ENCODE results near the gene PTH1R. TPM values are rescaled to one million over a fixed set of nuclear protein-coding genes. Genes with fewer than 3 reads are reported as not detected.

Gene PTH1R
- total RNA-seq, 1 donor from 2014 or later: 36.4 TPM

DNA sequence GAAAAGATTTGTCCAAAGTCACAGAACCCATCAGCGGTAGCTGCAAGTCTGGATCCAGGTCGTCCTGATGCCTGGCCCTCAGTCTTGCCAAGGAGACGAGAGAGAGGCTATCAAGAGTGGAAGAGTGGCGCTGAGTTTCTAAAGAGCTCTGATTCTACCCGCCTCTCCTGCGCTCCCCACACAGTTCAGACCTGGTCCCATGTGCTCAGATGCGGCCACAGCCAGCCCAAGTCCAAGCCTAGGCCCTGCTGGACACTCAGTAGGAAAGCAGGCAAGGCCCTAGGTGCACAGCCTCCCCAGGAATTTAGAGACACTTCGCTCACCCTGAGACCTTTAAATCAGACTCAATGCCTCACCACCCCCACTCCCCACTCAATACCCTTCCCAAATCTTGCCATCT lies 66.7 kb downstream of the PTH1R start:
- H3K4me1 Mint-ChIP-seq: peaks cover 55% of the 10 kb centered on the region
- H3K27me3 Mint-ChIP-seq (ENCODE audit: low read depth): no peaks in the 10 kb centered on the region
- H3K4me3 Mint-ChIP-seq: no peak overlapping the region
- H3K9me3 Mint-ChIP-seq: no peaks in the 10 kb centered on the region
- H3K36me3 Mint-ChIP-seq: peaks cover 20% of the 10 kb centered on the region
- DNase-seq (ENCODE audit: low spot score in 2 of 2, unreplicated experiment in 2 of 2): no peak
- TF ChIP-seq, protein P1, sequence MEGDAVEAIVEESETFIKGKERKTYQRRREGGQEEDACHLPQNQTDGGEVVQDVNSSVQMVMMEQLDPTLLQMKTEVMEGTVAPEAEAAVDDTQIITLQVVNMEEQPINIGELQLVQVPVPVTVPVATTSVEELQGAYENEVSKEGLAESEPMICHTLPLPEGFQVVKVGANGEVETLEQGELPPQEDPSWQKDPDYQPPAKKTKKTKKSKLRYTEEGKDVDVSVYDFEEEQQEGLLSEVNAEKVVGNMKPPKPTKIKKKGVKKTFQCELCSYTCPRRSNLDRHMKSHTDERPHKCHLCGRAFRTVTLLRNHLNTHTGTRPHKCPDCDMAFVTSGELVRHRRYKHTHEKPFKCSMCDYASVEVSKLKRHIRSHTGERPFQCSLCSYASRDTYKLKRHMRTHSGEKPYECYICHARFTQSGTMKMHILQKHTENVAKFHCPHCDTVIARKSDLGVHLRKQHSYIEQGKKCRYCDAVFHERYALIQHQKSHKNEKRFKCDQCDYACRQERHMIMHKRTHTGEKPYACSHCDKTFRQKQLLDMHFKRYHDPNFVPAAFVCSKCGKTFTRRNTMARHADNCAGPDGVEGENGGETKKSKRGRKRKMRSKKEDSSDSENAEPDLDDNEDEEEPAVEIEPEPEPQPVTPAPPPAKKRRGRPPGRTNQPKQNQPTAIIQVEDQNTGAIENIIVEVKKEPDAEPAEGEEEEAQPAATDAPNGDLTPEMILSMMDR (IDR thresholded peaks at IDR 0.05; ENCODE audit: unreplicated experiment): no peak
- no peak overlapping the region for H3K27ac Mint-ChIP-seq

DNA sequence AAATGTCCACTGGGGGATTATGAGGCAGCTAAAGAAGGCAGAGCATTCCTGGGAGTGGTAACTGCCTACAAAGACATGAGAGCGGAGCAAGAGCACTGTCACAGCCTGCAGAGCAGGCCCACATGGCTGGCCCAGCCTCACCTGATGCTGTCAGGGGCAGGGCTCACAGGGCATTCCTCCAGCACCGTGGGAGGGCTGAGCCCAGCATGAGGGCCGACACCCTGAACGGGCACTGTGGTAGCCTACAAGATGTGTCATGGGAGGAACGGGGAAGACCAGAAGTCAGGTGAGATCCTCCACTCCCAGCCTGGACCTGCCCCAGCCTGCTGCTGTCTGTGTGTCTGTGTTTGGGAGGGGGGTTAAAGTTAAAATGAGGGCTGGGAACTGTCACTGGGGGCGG lies 68.9 kb downstream of the PTH1R start:
- H3K27me3 Mint-ChIP-seq (ENCODE audit: low read depth): no peaks in the 10 kb centered on the region
- H3K4me1 Mint-ChIP-seq: peaks cover 60% of the 10 kb centered on the region
- no peaks in the 10 kb centered on the region for H3K9me3 Mint-ChIP-seq
- DNase-seq (ENCODE audit: low spot score in 2 of 2, unreplicated experiment in 2 of 2): no peak
- H3K4me3 Mint-ChIP-seq: no peak overlapping the region
- H3K27ac Mint-ChIP-seq: no peak overlapping the region
- peaks cover 11% of the 10 kb centered on the region for H3K36me3 Mint-ChIP-seq
- TF ChIP-seq, protein P1 (IDR thresholded peaks at IDR 0.05; ENCODE audit: unreplicated experiment): no peak

DNA sequence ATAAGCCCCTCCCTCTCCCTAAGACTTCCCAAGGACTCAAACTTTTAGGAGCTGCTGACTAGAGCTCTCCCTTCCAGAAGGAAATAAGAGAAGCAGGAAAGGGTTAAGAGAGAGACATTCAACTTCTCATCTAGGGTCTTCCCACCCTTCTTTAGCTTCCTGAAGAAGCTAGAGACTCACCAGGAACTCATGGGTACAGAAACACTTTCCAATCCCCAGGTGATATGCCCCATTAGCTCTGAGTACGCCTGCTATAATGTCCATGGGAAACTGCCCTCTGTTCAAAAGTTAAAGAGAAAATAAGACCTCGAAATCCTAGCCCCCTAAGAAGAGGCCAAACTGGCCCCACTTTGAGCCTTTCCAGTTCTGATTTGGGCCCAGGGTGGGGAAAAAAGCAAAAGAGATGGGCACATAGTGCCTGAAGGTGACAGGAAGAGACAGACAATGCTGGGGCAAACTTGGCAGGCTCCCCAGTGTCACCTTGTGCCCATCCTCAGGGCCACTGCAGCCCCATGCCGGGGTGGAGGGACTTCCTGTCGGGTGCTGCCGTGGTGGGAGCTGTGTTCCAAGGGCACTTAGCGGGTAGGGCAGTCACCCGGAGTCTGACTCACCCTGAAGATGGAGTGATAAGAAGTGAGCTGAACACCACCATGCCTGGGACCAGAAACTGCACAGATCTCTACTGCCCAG lies 69.5 kb downstream of the PTH1R start:
- Mint-ChIP-seq H3K27me3 (ENCODE audit: low read depth) (no peaks in the 10 kb centered on the region), H3K4me1 (peaks cover 60% of the 10 kb centered on the region), H3K4me3 (no peak overlapping the region), H3K27ac (peak overlapping the region; percentile 56), H3K9me3 (no peaks in the 10 kb centered on the region), H3K36me3 (peaks cover 11% of the 10 kb centered on the region)
- TF ChIP-seq, protein P1 (IDR thresholded peaks at IDR 0.05; ENCODE audit: unreplicated experiment): no peak
- no peak for DNase-seq (ENCODE audit: low spot score in 2 of 2, unreplicated experiment in 2 of 2)

DNA sequence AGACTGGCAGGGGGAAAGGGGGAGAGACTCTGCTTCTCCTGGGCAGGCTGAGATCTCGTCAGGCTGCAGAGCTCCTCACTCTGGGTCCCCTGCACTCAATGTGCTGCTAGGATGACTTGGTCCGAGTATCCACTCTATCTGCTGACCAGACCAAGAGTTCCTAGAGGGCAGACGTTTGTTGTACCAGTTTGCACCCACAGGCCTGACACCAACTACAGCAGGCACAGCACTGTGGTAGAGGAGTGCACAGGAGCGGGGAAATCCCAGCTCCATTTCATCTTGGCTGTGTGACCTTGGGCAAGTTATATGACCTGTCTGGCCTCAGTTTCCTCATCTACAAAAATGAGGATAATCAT lies 70.0 kb downstream of the PTH1R start:
- TF ChIP-seq, protein P1 (IDR thresholded peaks at IDR 0.05; ENCODE audit: unreplicated experiment): no peak
- Mint-ChIP-seq H3K4me1 (peaks cover 59% of the 10 kb centered on the region), H3K36me3 (peaks cover 11% of the 10 kb centered on the region), H3K27me3 (ENCODE audit: low read depth) (no peaks in the 10 kb centered on the region), H3K9me3 (no peaks in the 10 kb centered on the region), H3K27ac (peak overlapping the region; percentile 76), H3K4me3 (no peak overlapping the region)
- DNase-seq (ENCODE audit: low spot score in 2 of 2, unreplicated experiment in 2 of 2): no peak

DNA sequence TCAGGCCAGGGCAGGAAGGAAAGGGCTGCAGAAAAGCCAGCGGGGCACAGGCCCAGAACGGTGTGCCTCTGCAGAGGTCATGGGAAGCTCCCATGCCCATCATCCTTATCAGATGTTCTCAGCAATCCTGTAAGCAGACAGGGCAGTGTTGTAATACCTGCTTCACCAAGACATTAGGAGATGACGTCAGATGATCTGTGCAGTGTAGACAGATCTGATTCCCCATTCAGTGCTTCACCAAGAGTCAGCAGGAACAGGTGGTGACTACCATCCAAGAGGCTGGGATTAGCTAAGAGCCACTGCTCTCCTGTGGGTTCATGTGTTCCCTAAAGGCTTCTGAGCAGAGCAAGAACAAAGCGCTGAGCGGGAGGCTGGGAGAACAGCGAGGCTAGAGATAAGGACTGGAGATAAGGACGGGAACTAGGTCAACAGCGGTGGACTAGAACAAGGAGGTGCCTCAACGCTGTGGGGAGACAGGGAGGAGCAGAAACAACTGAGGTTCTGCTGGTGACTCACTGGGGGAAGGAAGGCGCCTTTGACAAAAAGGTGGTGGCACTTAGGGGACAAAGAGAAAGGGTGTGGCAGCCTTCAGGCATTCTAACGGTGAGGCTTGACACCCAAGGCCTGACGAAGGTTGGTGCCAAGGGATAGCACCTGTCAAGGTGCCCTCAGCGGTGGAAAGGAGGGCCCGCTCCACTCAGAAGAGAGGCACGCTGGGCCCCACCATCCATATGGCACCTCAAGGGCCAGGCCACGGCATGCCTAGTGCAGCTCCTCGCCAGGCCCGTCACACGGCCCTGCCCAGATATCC lies 70.7 kb downstream of the PTH1R start:
- no peak for DNase-seq (ENCODE audit: low spot score in 2 of 2, unreplicated experiment in 2 of 2)
- Mint-ChIP-seq H3K4me1 (peaks cover 52% of the 10 kb centered on the region), H3K4me3 (no peak overlapping the region), H3K27me3 (ENCODE audit: low read depth) (no peaks in the 10 kb centered on the region), H3K27ac (peak overlapping the region; percentile 76), H3K36me3 (peaks cover 11% of the 10 kb centered on the region), H3K9me3 (no peaks in the 10 kb centered on the region)
- TF ChIP-seq, protein P1 (IDR thresholded peaks at IDR 0.05; ENCODE audit: unreplicated experiment): no peak

Measured in mesothelial cell of epicardium (in vitro differentiated cells).